MCF 10A (cell line): Measurements from ENCODE around the gene TAAR8. TPM values are rescaled to one million over a fixed set of nuclear protein-coding genes. Genes with fewer than 3 reads are reported as not detected.
"Not testable (repeated sequence)": the region's sequence is repeated elsewhere in the genome, so short reads cannot be mapped to it uniquely, and the experiment has no call there.

Experiments used
- BruUV-seq: library from RNA; stranded (reverse); fragments of 400-500 nt; replicated peaks from 2 replicates; lab custom pipeline; 2021; lab: Mats Ljungman, UMichigan
- CTCF ChIA-PET: fragments of 300-600 bp; sonication (Branson Sonifier 250); formaldehyde crosslinking; extraction: SDS; loops from one replicate; lab custom pipeline; 2021; ENCODE audit warnings: antibody characterized with exemption, inconsistent platforms; lab: Yijun Ruan, JAX
- POLR2A ChIA-PET: fragments of 300-600, 350-650 bp; sonication (Branson Sonifier 250); formaldehyde crosslinking; extraction: SDS; loops from one replicate; lab custom pipeline; 2020; ENCODE audit warnings: antibody characterized with exemption, inconsistent platforms; lab: Yijun Ruan, JAX
- DNase-seq: peaks from one replicate; pipeline ENCODE4 v3.0.0-alpha.2; 2018; ENCODE audit not compliant: unreplicated experiment
- H3K27ac Mint-ChIP-seq: one replicate; pipeline ENCODE4 v1.8.0; 2022; ENCODE audit warnings: mild to moderate bottlenecking, low read depth, mixed read lengths; ENCODE audit not compliant: unreplicated experiment
- H3K27me3 Mint-ChIP-seq: one replicate; pipeline ENCODE4 v1.8.0; 2022; ENCODE audit warnings: mixed read lengths; ENCODE audit not compliant: insufficient read depth, unreplicated experiment
- H3K36me3 Mint-ChIP-seq: one replicate; pipeline ENCODE4 v1.8.0; 2022; ENCODE audit warnings: mild to moderate bottlenecking, moderate library complexity, mixed read lengths; ENCODE audit not compliant: insufficient read depth, unreplicated experiment
- H3K4me1 Mint-ChIP-seq: one replicate; pipeline ENCODE4 v1.8.0; 2022; ENCODE audit warnings: mixed read lengths; ENCODE audit not compliant: insufficient read depth, unreplicated experiment
- H3K4me3 Mint-ChIP-seq: one replicate; pipeline ENCODE4 v1.8.0; 2022; ENCODE audit warnings: mild to moderate bottlenecking, moderate library complexity, mixed read lengths; ENCODE audit not compliant: unreplicated experiment
- H3K9me3 Mint-ChIP-seq: one replicate; pipeline ENCODE4 v1.8.0; 2022; ENCODE audit warnings: mixed read lengths; ENCODE audit not compliant: unreplicated experiment
- CTCF ChIP-seq: fragments of 200-600 bp; IDR thresholded peaks from one replicate; pipeline ENCODE4 v1.8.0; 2022; ENCODE audit warnings: antibody characterized with exemption, mild to moderate bottlenecking; ENCODE audit not compliant: unreplicated experiment
- intact Hi-C: fragments of 100-400 bp; cut with micrococcal nuclease; formaldehyde crosslinking; loops from 2 replicates; pipeline ENCODE4 v1.14.1; 2022
- total RNA-seq: library from RNA; stranded (reverse); gene quantifications from 2 replicates; pipeline ENCODE4 v1.2.3, GENCODE V29; 2022

Gene TAAR8
- total RNA-seq, 1 experiment from 2014 or later = not detected

GRCh38 chr6:132551214-132551613 is 1.3 kb upstream of the TAAR8 start:
- CTCF ChIA-PET = interaction anchor here (0.5 to 0.6 kb wide), 3 partner anchors 23 to 68 kb away, joined by 3 to 4 read pairs (median 3); no protein-coding TSS in a partner anchor
- DNase-seq = no peak
- Mint-ChIP-seq H3K4me3 (no peak overlapping the region), H3K4me1 (no peaks in the 10 kb centered on the region), H3K36me3 (no peaks in the 10 kb centered on the region), H3K27ac (no peak overlapping the region), H3K9me3 (no peaks in the 10 kb centered on the region), H3K27me3 (peaks cover 99% of the 10 kb centered on the region)
- POLR2A ChIA-PET = no interaction called here
- intact Hi-C loops = no loop called here
- no peak for TF ChIP-seq CTCF
- no TSS peak for BruUV-seq

- BruUV-seq, intact Hi-C loops, DNase-seq, POLR2A ChIA-PET, H3K9me3 Mint-ChIP-seq, H3K27ac Mint-ChIP-seq, H3K36me3 Mint-ChIP-seq, H3K4me1 Mint-ChIP-seq, H3K4me3 Mint-ChIP-seq: not testable (repeated sequence)
- peaks cover 89% of the 10 kb centered on the region for H3K27me3 Mint-ChIP-seq
- CTCF ChIA-PET = interaction anchor here (0.7 kb wide), 1 partner anchor 8 kb away, joined by 4 read pairs; no protein-coding TSS in a partner anchor
Observed at GRCh38 chr6:132560087-132560486, 7.6 kb downstream of the TAAR8 start.

GRCh38 chr6:132566404-132566803 is 13.9 kb downstream of the TAAR8 start:
- Mint-ChIP-seq H3K4me1 (no peaks in the 10 kb centered on the region), H3K36me3 (no peaks in the 10 kb centered on the region), H3K4me3 (no peak overlapping the region), H3K9me3 (no peaks in the 10 kb centered on the region), H3K27ac (no peak overlapping the region), H3K27me3 (peaks cover 100% of the 10 kb centered on the region)
- CTCF ChIA-PET = no interaction called here
- intact Hi-C loops = no loop called here
- DNase-seq = no peak
- BruUV-seq = no TSS peak
- no peak for TF ChIP-seq CTCF
- POLR2A ChIA-PET = interaction anchor here (0.6 kb wide), 1 partner anchor 13 kb away, joined by 3 read pairs; no protein-coding TSS in a partner anchor

GRCh38 chr6:132567566-132567965 is 15.1 kb downstream of the TAAR8 start:
- BruUV-seq = no TSS peak
- peaks cover 100% of the 10 kb centered on the region for H3K27me3 Mint-ChIP-seq
- intact Hi-C loops = no loop called here

More at GRCh38 chr6:132567566-132567965, 15.1 kb downstream of the TAAR8 start:
- Mint-ChIP-seq H3K4me1 (no peaks in the 10 kb centered on the region), H3K36me3 (no peaks in the 10 kb centered on the region), H3K4me3 (no peak overlapping the region), H3K27ac (no peak overlapping the region), H3K9me3 (no peaks in the 10 kb centered on the region)
- DNase-seq = no peak
- ChIA-PET POLR2A (no interaction called here), CTCF (no interaction called here)
- TF ChIP-seq CTCF = no peak
